ENCODE data around the gene COX10. TPM values are rescaled to one million over a fixed set of nuclear protein-coding genes. Genes with fewer than 3 reads are reported as not detected.

The COX10 gene
- total RNA-seq, 5 donors from 2014 or later (not counting 1 experiment from before 2014, with no cell fraction given) = 14.8 to 18.0 (median 16.3) TPM

- ChIA-PET CTCF (interaction anchor here in 1 of 2 donors (0.7 kb wide), 1 partner anchor 61 kb away, joined by 3 read pairs; no protein-coding TSS in a partner anchor), POLR2A (interaction anchor here in 1 of 2 donors (0.6 kb wide), 1 partner anchor 192 kb away, joined by 3 read pairs; no protein-coding TSS in a partner anchor)
- H3K4me3 ChIP-seq (ENCODE audit: control insufficient read depth in 1 of 2, extremely low read depth in 1 of 2, low read length in 1 of 2) = no peak overlapping the region
- Mint-ChIP-seq H3K4me1 (peaks cover 21 to 25% (median 24%) of the 10 kb centered on the region in 3 donors), H3K9me3 (no peaks in the 10 kb centered on the region), H3K27me3 (no peaks in the 10 kb centered on the region), H3K36me3 (peaks cover 31% of the 10 kb centered on the region), H3K27ac (peak overlapping the region in 1 of 2 donors; percentile 24), H3K4me3 (no peak overlapping the region)
- DNase-seq (no peak), ATAC-seq (replicated peaks in 1 of 4) (no peak)
- H3K4me1 ChIP-seq (ENCODE audit: control insufficient read depth in 1 of 2, extremely low read depth in 1 of 2, insufficient read depth in 2 of 2, low read length in 2 of 2) = no peaks in the 10 kb centered on the region
- H3K9me3 ChIP-seq = no peaks in the 10 kb centered on the region
- H3K27ac ChIP-seq (ENCODE audit: low read length) = no peak overlapping the region
- peaks cover 4 to 10% of the 10 kb centered on the region in 2 donors for H3K36me3 ChIP-seq (ENCODE audit: control insufficient read depth in 2 of 2, extremely low read depth in 1 of 2, insufficient read depth in 1 of 2, low read length in 1 of 2)
- no peaks in the 10 kb centered on the region for H3K27me3 ChIP-seq (replicated peaks in 1 of 2; ENCODE audit: control insufficient read depth in 2 of 2, extremely low read depth in 1 of 2, insufficient read depth in 2 of 2, low read length in 1 of 2)
- WGBS (ENCODE audit: insufficient coverage) = 89% methylated on average over 1 of the region's 1 CpG
Measured at GRCh38 chr17:14038206-14038605, 31.1 kb upstream of the COX10 start.

GRCh38 chr17:14042411-14042810, 26.9 kb upstream of the COX10 start:
- DNase-seq (no peak), ATAC-seq (replicated peaks in 1 of 4) (no peak)
- Mint-ChIP-seq H3K27me3 (no peaks in the 10 kb centered on the region), H3K4me1 (peaks cover 22 to 27% (median 24%) of the 10 kb centered on the region in 3 donors), H3K36me3 (peaks cover 5% of the 10 kb centered on the region), H3K9me3 (no peaks in the 10 kb centered on the region), H3K4me3 (no peak overlapping the region), H3K27ac (no peak overlapping the region)
- Histone ChIP-seq H3K27ac (ENCODE audit: low read length) (no peak overlapping the region), H3K27me3 (replicated peaks in 1 of 2; ENCODE audit: control insufficient read depth in 2 of 2, extremely low read depth in 1 of 2, insufficient read depth in 2 of 2, low read length in 1 of 2) (no peaks in the 10 kb centered on the region), H3K4me3 (ENCODE audit: control insufficient read depth in 1 of 2, extremely low read depth in 1 of 2, low read length in 1 of 2) (no peak overlapping the region), H3K4me1 (ENCODE audit: control insufficient read depth in 1 of 2, extremely low read depth in 1 of 2, insufficient read depth in 2 of 2, low read length in 2 of 2) (no peaks in the 10 kb centered on the region), H3K36me3 (ENCODE audit: control insufficient read depth in 2 of 2, extremely low read depth in 1 of 2, insufficient read depth in 1 of 2, low read length in 1 of 2) (peaks cover 0 to 4% of the 10 kb centered on the region in 2 donors), H3K9me3 (no peaks in the 10 kb centered on the region)
- ChIA-PET POLR2A (no interaction called here), CTCF (no interaction called here)
- 61% methylated on average over 3 of the region's 4 CpGs for WGBS (ENCODE audit: insufficient coverage)

GRCh38 chr17:14044702-14045101, 24.6 kb upstream of the COX10 start:
- no peaks in the 10 kb centered on the region for H3K9me3 ChIP-seq
- POLR2A ChIA-PET = no interaction called here
- CTCF ChIA-PET = interaction anchor here in 1 of 2 donors (0.8 kb wide), 1 partner anchor 20 kb away, joined by 3 read pairs; no protein-coding TSS in a partner anchor
- Mint-ChIP-seq H3K36me3 (peaks cover 10% of the 10 kb centered on the region), H3K4me3 (no peak overlapping the region), H3K27me3 (no peaks in the 10 kb centered on the region), H3K9me3 (no peaks in the 10 kb centered on the region), H3K27ac (no peak overlapping the region), H3K4me1 (peaks cover 8 to 10% (median 8%) of the 10 kb centered on the region in 3 donors)
- ATAC-seq (replicated peaks in 1 of 4) (no peak), DNase-seq (no peak)
- H3K27ac ChIP-seq (ENCODE audit: low read length) = no peak overlapping the region
- no peaks in the 10 kb centered on the region for H3K27me3 ChIP-seq (replicated peaks in 1 of 2; ENCODE audit: control insufficient read depth in 2 of 2, extremely low read depth in 1 of 2, insufficient read depth in 2 of 2, low read length in 1 of 2)
- no peak overlapping the region for H3K4me3 ChIP-seq (ENCODE audit: control insufficient read depth in 1 of 2, extremely low read depth in 1 of 2, low read length in 1 of 2)
- peaks cover 0 to 4% of the 10 kb centered on the region in 2 donors for H3K36me3 ChIP-seq (ENCODE audit: control insufficient read depth in 2 of 2, extremely low read depth in 1 of 2, insufficient read depth in 1 of 2, low read length in 1 of 2)
- H3K4me1 ChIP-seq (ENCODE audit: control insufficient read depth in 1 of 2, extremely low read depth in 1 of 2, insufficient read depth in 2 of 2, low read length in 2 of 2) = no peaks in the 10 kb centered on the region
- WGBS (ENCODE audit: insufficient coverage) = no CpG with 5 or more reads among the region's 1 CpG

GRCh38 chr17:14046978-14047377, 22.3 kb upstream of the COX10 start:
- Mint-ChIP-seq H3K9me3 (no peaks in the 10 kb centered on the region), H3K4me1 (peaks cover 8 to 12% (median 10%) of the 10 kb centered on the region in 3 donors), H3K27ac (no peak overlapping the region), H3K36me3 (peaks cover 26% of the 10 kb centered on the region), H3K27me3 (no peaks in the 10 kb centered on the region), H3K4me3 (no peak overlapping the region)
- DNase-seq = no peak
- CTCF ChIA-PET = interaction anchor here (1.2 to 1.7 kb wide), 2 partner anchors 11 to 255 kb away, joined by 3 read pairs; no protein-coding TSS in a partner anchor
- WGBS (ENCODE audit: insufficient coverage) = 93% methylated on average over 2 of the region's 6 CpGs
- H3K4me1 ChIP-seq (ENCODE audit: control insufficient read depth in 1 of 2, extremely low read depth in 1 of 2, insufficient read depth in 2 of 2, low read length in 2 of 2) = no peaks in the 10 kb centered on the region
- H3K36me3 ChIP-seq (ENCODE audit: control insufficient read depth in 2 of 2, extremely low read depth in 1 of 2, insufficient read depth in 1 of 2, low read length in 1 of 2) = no peaks in the 10 kb centered on the region
- no peaks in the 10 kb centered on the region for H3K27me3 ChIP-seq (replicated peaks in 1 of 2; ENCODE audit: control insufficient read depth in 2 of 2, extremely low read depth in 1 of 2, insufficient read depth in 2 of 2, low read length in 1 of 2)
- ATAC-seq (replicated peaks in 1 of 4) = no peak
- no peak overlapping the region for H3K4me3 ChIP-seq (ENCODE audit: control insufficient read depth in 1 of 2, extremely low read depth in 1 of 2, low read length in 1 of 2)
- no peaks in the 10 kb centered on the region for H3K9me3 ChIP-seq
- H3K27ac ChIP-seq (ENCODE audit: low read length) = no peak overlapping the region
- POLR2A ChIA-PET = interaction anchor here in 1 of 2 donors (0.6 kb wide), 1 partner anchor 357 kb away, joined by 6 read pairs; no protein-coding TSS in a partner anchor

DNA sequence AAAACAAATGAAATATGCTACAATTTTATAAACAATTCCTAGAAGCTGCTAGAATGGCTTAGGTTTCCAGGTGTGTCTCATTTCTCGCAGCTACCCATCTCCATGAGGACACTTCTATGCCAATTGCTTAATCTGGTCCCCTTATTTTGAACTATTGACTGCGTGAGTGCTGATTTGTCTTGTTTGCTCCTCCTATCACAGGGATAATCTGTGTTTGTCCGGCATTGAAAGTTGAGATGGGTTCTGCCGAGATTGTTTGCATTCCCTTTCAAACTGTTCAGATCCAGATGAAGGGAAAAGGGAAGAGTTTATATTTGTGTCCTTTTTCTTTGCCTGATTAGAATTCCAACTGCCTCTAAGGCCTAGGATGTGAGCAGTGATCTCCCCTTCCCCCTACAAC, 21.7 kb upstream of the COX10 start:
- no peaks in the 10 kb centered on the region for H3K27me3 Mint-ChIP-seq
- no CpG with 5 or more reads among the region's 4 CpGs for WGBS (ENCODE audit: insufficient coverage)
- no peak overlapping the region for H3K4me3 Mint-ChIP-seq
- CTCF ChIA-PET = interaction anchor here (0.6 to 1.7 kb wide), 4 partner anchors 10 to 363 kb away, joined by 3 read pairs; partner anchors contain the start of gene HS3ST3B1 (in 1 of the 2)
- no peak overlapping the region for H3K27ac Mint-ChIP-seq
- H3K4me1 Mint-ChIP-seq = peaks cover 8 to 13% (median 10%) of the 10 kb centered on the region in 3 donors
- Histone ChIP-seq H3K36me3 (ENCODE audit: control insufficient read depth in 2 of 2, extremely low read depth in 1 of 2, insufficient read depth in 1 of 2, low read length in 1 of 2) (no peaks in the 10 kb centered on the region), H3K27ac (ENCODE audit: low read length) (no peak overlapping the region), H3K9me3 (no peaks in the 10 kb centered on the region), H3K4me3 (ENCODE audit: control insufficient read depth in 1 of 2, extremely low read depth in 1 of 2, low read length in 1 of 2) (no peak overlapping the region), H3K27me3 (replicated peaks in 1 of 2; ENCODE audit: control insufficient read depth in 2 of 2, extremely low read depth in 1 of 2, insufficient read depth in 2 of 2, low read length in 1 of 2) (no peaks in the 10 kb centered on the region), H3K4me1 (ENCODE audit: control insufficient read depth in 1 of 2, extremely low read depth in 1 of 2, insufficient read depth in 2 of 2, low read length in 2 of 2) (no peaks in the 10 kb centered on the region)
- H3K36me3 Mint-ChIP-seq = peaks cover 22% of the 10 kb centered on the region
- no peak for ATAC-seq (replicated peaks in 1 of 4)
- POLR2A ChIA-PET = interaction anchor here in 1 of 2 donors (0.6 kb wide), 1 partner anchor 357 kb away, joined by 6 read pairs; no protein-coding TSS in a partner anchor
- H3K9me3 Mint-ChIP-seq = no peaks in the 10 kb centered on the region
- DNase-seq = no peak

DNA sequence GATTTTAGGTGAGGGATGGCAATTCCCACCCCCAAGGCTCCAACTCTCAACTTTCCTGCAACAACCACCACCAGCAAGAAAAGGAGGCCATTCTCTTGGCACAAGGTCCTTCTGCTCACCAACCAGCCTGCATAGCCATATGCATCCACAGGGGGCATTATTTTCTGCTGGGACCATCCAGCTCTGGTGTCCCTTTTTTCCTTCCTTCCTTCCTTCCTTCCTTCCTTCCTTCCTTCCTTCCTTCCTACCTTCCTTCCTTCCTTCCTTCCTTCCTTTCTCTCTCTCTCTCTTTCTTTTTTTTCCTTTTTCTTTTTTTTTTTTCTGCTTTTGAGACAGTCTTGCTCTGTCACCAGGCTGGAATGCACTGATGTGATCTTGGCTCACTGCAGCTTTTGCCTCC, 21.1 kb upstream of the COX10 start:
- POLR2A ChIA-PET = no interaction called here
- Mint-ChIP-seq H3K4me3 (no peak overlapping the region), H3K27me3 (no peaks in the 10 kb centered on the region), H3K9me3 (no peaks in the 10 kb centered on the region), H3K4me1 (peaks cover 10 to 13% (median 11%) of the 10 kb centered on the region in 3 donors), H3K27ac (no peak overlapping the region), H3K36me3 (peaks cover 22% of the 10 kb centered on the region)
- no peaks in the 10 kb centered on the region for H3K9me3 ChIP-seq
- H3K4me1 ChIP-seq (ENCODE audit: control insufficient read depth in 1 of 2, extremely low read depth in 1 of 2, insufficient read depth in 2 of 2, low read length in 2 of 2) = no peaks in the 10 kb centered on the region
- no peaks in the 10 kb centered on the region for H3K27me3 ChIP-seq (replicated peaks in 1 of 2; ENCODE audit: control insufficient read depth in 2 of 2, extremely low read depth in 1 of 2, insufficient read depth in 2 of 2, low read length in 1 of 2)
- CTCF ChIA-PET = interaction anchor here (0.7 to 1.0 kb wide), 2 partner anchors 155 to 252 kb away, joined by 3 read pairs; partner anchors contain the start of gene HS3ST3B1 (in 1 of the 2)
- no peak overlapping the region for H3K4me3 ChIP-seq (ENCODE audit: control insufficient read depth in 1 of 2, extremely low read depth in 1 of 2, low read length in 1 of 2)
- H3K36me3 ChIP-seq (ENCODE audit: control insufficient read depth in 2 of 2, extremely low read depth in 1 of 2, insufficient read depth in 1 of 2, low read length in 1 of 2) = no peaks in the 10 kb centered on the region
- DNase-seq (peak in 3 of 35 experiments; percentile 2 to 25 (median 12)), ATAC-seq (replicated peaks in 1 of 4) (no peak)
- no peak overlapping the region for H3K27ac ChIP-seq (ENCODE audit: low read length)

Data from T-cell (primary cell).